H1 (cell line): Measurements from ENCODE around the gene GRIN2C. TPM values are rescaled to one million over a fixed set of nuclear protein-coding genes. Genes with fewer than 3 reads are reported as not detected.

Experiments used
- PHF8 ChIP-seq: fragments of 200-600 bp; sonication (generic); conservative IDR thresholded peaks from 2 replicates; pipeline ENCODE4 v1.7.1; 2012; ENCODE audit warnings: low read depth, mild to moderate bottlenecking, inconsistent platforms, low read length, moderate library complexity
- POLR2AphosphoS5 ChIP-seq: IDR thresholded peaks from 2 replicates; pipeline ENCODE4 v1.6.1; 2011; ENCODE audit warnings: low read depth, low read length
- TBP ChIP-seq: IDR thresholded peaks from 2 replicates; pipeline ENCODE4 v1.6.1; 2011; ENCODE audit warnings: low read depth, low read length, improper control_type of control experiment
- polyA plus RNA-seq, 7 experiments: library from polyadenylated mRNA; depleted of rRNA in 3 of 7; stranded (reverse) in 5 of 7; unstranded in 2 of 7; fragments of >200 nt in 5 of 7; fragments of 200-250 nt in 2 of 7; gene quantifications; 1 replicate in 5 of 7; 2 replicates in 1 of 7; 4 replicates in 1 of 7; pipeline versions ENCODE4 v1.2.1 to v1.2.3, GENCODE V29; 2011 to 2013; ENCODE audit warnings: missing spikeins in 2 of 7, mixed read lengths in 2 of 7
- total RNA-seq: library from RNA; stranded (reverse); fragmentation: NEBNext Ultra II Directional; extraction: Animal tissue kit (Norgen Biotek cat#: 25700); gene quantifications from 2 replicates; pipeline ENCODE4 v1.2.1, GENCODE V29; 2021
- TF ChIP-seq, protein P1 (sequence below): IDR thresholded peaks from 2 replicates; pipeline ENCODE4 v1.6.1; 2012; ENCODE audit warnings: inconsistent platforms

The GRIN2C gene
- total and polyA plus RNA-seq, 2 of the 8 experiments (the other 6 are each of a cell fraction or from before 2014, with no cell fraction given), result 0.06 to 0.07 TPM

GRCh38 chr17:74822939-74823367 lies 36.7 kb downstream of the GRIN2C start (continued):
- TF ChIP-seq POLR2AphosphoS5 (no peak), PHF8 (no peak), TBP (no peak)
- TF ChIP-seq, protein P1, sequence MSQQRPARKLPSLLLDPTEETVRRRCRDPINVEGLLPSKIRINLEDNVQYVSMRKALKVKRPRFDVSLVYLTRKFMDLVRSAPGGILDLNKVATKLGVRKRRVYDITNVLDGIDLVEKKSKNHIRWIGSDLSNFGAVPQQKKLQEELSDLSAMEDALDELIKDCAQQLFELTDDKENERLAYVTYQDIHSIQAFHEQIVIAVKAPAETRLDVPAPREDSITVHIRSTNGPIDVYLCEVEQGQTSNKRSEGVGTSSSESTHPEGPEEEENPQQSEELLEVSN, result no peak
